HepG2 (cell line): Measurements from ENCODE around the gene ARHGEF16. TPM values are rescaled to one million over a fixed set of nuclear protein-coding genes. Genes with fewer than 3 reads are reported as not detected.

Experiments
- CSRNP1 ChIP-seq: sonication (generic); formaldehyde crosslinking; IDR thresholded peaks from 2 replicates; pipeline ENCODE4 v1.8.1; 2023; ENCODE audit warnings: mild to moderate bottlenecking, missing genetic modification reagents
- ELF1 ChIP-seq: sonication (generic); formaldehyde crosslinking; IDR thresholded peaks from 2 replicates; pipeline ENCODE4 v1.4.0; 2020; ENCODE audit warnings: missing genetic modification reagents
- HMGA1 ChIP-seq: sonication (generic); formaldehyde crosslinking; conservative IDR thresholded peaks from 2 replicates; pipeline ENCODE4 v1.4.0; 2020; ENCODE audit warnings: missing genetic modification reagents
- NFE2L1 ChIP-seq: sonication (generic); formaldehyde crosslinking; IDR thresholded peaks from 2 replicates; pipeline ENCODE4 v1.4.0; 2020; ENCODE audit warnings: missing genetic modification reagents, mild to moderate bottlenecking, borderline replicate concordance
- PBX3 ChIP-seq: sonication (generic); formaldehyde crosslinking; IDR thresholded peaks from 2 replicates; pipeline ENCODE4 v1.8.1; 2023; ENCODE audit warnings: missing genetic modification reagents, inconsistent platforms, borderline replicate concordance
- SIN3A ChIP-seq: IDR thresholded peaks from 2 replicates; pipeline ENCODE4 v1.6.1; 2011; ENCODE audit warnings: low read depth, mild to moderate bottlenecking, control low read depth, low read length, borderline replicate concordance
- SNRNP70 ChIP-seq: fragments of 200-400 bp; formaldehyde crosslinking; IDR thresholded peaks from 2 replicates; pipeline ENCODE4 v1.6.1; 2017; ENCODE audit warnings: mild to moderate bottlenecking, low read depth, low read length, moderate library complexity
- SP140L ChIP-seq: sonication (generic); formaldehyde crosslinking; IDR thresholded peaks from 2 replicates; pipeline ENCODE4 v1.4.0; 2020; ENCODE audit warnings: missing genetic modification reagents, borderline replicate concordance
- TRIM24 ChIP-seq: sonication (generic); formaldehyde crosslinking; IDR thresholded peaks from 2 replicates; pipeline ENCODE4 v1.8.0; 2022; ENCODE audit warnings: mild to moderate bottlenecking, missing genetic modification reagents
- XRCC5 ChIP-seq: fragments of 200-400 bp; formaldehyde crosslinking; optimal IDR thresholded peaks from 2 replicates; pipeline ENCODE3; 2017; ENCODE audit warnings: mild to moderate bottlenecking, low read length
- ZFYVE20 ChIP-seq: sonication (generic); formaldehyde crosslinking; IDR thresholded peaks from 2 replicates; pipeline ENCODE4 v1.8.0; 2023; ENCODE audit warnings: low read depth, mild to moderate bottlenecking, moderate library complexity, missing genetic modification reagents, borderline replicate concordance
- ZNF20 ChIP-seq: sonication (generic); formaldehyde crosslinking; IDR thresholded peaks from 2 replicates; pipeline ENCODE4 v1.4.0; 2020; ENCODE audit warnings: mild to moderate bottlenecking, moderate library complexity, missing genetic modification reagents
- ZNF3 ChIP-seq: IDR thresholded peaks from 2 replicates; pipeline ENCODE4 v1.7.0; 2017; ENCODE audit warnings: inconsistent platforms
- ZNF432 ChIP-seq: sonication (generic); formaldehyde crosslinking; IDR thresholded peaks from 2 replicates; pipeline ENCODE4 v1.5.0; 2020; ENCODE audit warnings: missing genetic modification reagents, mild to moderate bottlenecking, borderline replicate concordance
- ZNF552 ChIP-seq: sonication (generic); formaldehyde crosslinking; IDR thresholded peaks from 2 replicates; pipeline ENCODE4 v1.9.0; 2022; ENCODE audit warnings: missing genetic modification reagents, mild to moderate bottlenecking, borderline replicate concordance
- ZNF563 ChIP-seq: sonication (generic); formaldehyde crosslinking; IDR thresholded peaks from 2 replicates; pipeline ENCODE4 v1.8.0; 2022; ENCODE audit warnings: mild to moderate bottlenecking, moderate library complexity, missing genetic modification reagents
- ZNF564 ChIP-seq: sonication (generic); formaldehyde crosslinking; IDR thresholded peaks from 2 replicates; pipeline ENCODE4 v1.8.1; 2023; ENCODE audit warnings: mild to moderate bottlenecking, missing genetic modification reagents
- ZNF652 ChIP-seq: IDR thresholded peaks from 2 replicates; pipeline ENCODE4 v1.6.1; 2016; ENCODE audit warnings: low read depth, borderline replicate concordance
- ZNF674 ChIP-seq: sonication (generic); formaldehyde crosslinking; IDR thresholded peaks from 2 replicates; pipeline ENCODE4 v1.5.0; 2020; ENCODE audit warnings: low read depth, mild to moderate bottlenecking, missing genetic modification reagents
- ZNF749 ChIP-seq: sonication (generic); formaldehyde crosslinking; IDR thresholded peaks from 2 replicates; pipeline ENCODE4 v1.8.0; 2022; ENCODE audit warnings: mild to moderate bottlenecking, missing genetic modification reagents, moderate library complexity, borderline replicate concordance
- ZNF770 ChIP-seq: sonication (generic); formaldehyde crosslinking; IDR thresholded peaks from 2 replicates; pipeline ENCODE4 v1.5.0; 2020; ENCODE audit warnings: mild to moderate bottlenecking, missing genetic modification reagents
- polyA plus RNA-seq, 8 experiments: library from polyadenylated mRNA; depleted of rRNA in 3 of 8; stranded (reverse) in 7 of 8; unstranded in 1 of 8; fragments of >200 nt; fragmentation: Illumina TruSeq in 4 of 8; extraction: Trizol in 4 of 8; gene quantifications; 2 replicates each; pipeline versions ENCODE4 v1.2.1 to v1.2.3, GENCODE V29; 2011 to 2016; ENCODE audit warnings: low read depth in 4 of 8, missing spikeins in 1 of 8, mixed read lengths in 1 of 8; ENCODE audit not compliant: insufficient read depth in 1 of 8
- total RNA-seq, 5 experiments: library from RNA; depleted of rRNA; stranded (reverse); fragments of >200 nt; fragmentation: Illumina TruSeq; extraction: Trizol; gene quantifications; 2 replicates each; pipeline ENCODE4 v1.2.3, GENCODE V29; 2016; ENCODE audit warnings: low read depth in 1 of 5
- TF ChIP-seq, protein P1 (sequence below): sonication (generic); formaldehyde crosslinking; IDR thresholded peaks from 2 replicates; pipeline ENCODE4 v1.8.1; 2023; ENCODE audit warnings: mild to moderate bottlenecking, missing genetic modification reagents
- TF ChIP-seq, protein P2 (sequence below): sonication (generic); formaldehyde crosslinking; IDR thresholded peaks from 2 replicates; pipeline ENCODE4 v1.4.0; 2020; ENCODE audit warnings: mild to moderate bottlenecking, missing genetic modification reagents

Gene ARHGEF16
- total and polyA plus RNA-seq, 2 of the 13 experiments (the other 11 are each of a cell fraction or from before 2014, with no cell fraction given): 20.3 to 39.9 TPM

DNA sequence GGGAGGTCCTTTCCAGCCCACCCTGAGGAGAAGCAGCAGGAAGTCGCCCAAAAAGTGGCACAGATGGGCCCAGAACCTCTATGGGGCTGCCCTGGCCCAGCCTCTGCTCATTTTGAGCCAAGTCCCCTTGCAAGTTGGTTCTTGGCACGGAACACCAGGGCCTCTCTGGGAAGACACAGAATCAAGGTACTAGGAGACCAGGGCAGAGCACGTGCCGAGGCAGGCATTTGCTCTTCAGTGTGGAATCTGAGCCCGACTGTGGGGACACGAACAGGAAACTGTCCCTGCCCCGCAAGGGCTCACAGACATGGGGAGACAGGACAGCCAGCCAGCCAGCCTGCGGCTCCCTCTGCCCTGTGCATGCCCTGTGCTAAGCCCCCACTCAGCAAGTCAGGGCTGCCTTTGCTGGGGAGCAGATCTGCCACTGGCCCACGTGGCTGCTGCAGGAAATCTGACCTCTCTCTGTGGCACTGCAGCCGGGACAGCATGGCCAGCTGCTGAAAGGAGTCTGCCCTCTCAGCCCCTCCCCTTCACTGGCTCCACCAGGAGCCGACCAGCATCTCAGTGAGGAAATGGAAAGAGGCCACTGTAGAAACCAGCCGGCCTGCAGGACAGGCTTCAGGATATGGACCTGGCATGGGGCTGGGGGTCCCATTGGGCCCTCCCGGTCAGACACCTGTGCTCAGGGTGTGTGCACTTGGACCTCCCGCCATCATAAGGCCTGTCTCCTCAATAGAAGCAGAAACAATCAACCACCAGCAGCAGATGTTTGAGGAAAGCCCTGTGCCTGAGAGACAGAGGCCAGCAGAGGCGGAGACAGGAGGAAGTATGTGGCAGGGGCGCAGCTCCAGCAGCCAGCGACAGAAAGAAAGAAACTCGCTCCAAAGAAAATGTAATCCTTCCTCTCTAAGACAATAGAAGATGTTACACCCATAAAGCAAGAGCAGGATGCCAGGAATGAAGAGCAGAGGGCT is 3.7 kb downstream of the ARHGEF16 start (continued):
- TF ChIP-seq ELF1 (CRISPR knock-in tag) (0 out of 2 replicates have a peak, but pooled peaks have one; percentile 25), ZNF552 (CRISPR knock-in tag) (no peak; the same call in 1 of the 2 replicates), HMGA1 (CRISPR knock-in tag) (no peak), ZNF564 (CRISPR knock-in tag) (no peak), TRIM24 (CRISPR knock-in tag) (no peak), ZNF563 (CRISPR knock-in tag) (no peak), ZNF20 (CRISPR knock-in tag) (no peak), SIN3A (no peak), ZNF432 (no peak), XRCC5 (no peak), ZNF652 (CRISPR knock-in tag) (no peak), ZFYVE20 (CRISPR knock-in tag) (no peak), NFE2L1 (CRISPR knock-in tag) (no peak), CSRNP1 (CRISPR knock-in tag) (no peak), ZNF674 (CRISPR knock-in tag) (no peak), PBX3 (CRISPR knock-in tag) (no peak), ZNF3 (CRISPR knock-in tag) (no peak), SP140L (no peak), ZNF770 (no peak), SNRNP70 (no peak), ZNF749 (CRISPR knock-in tag) (no peak)
- TF ChIP-seq, protein P1, sequence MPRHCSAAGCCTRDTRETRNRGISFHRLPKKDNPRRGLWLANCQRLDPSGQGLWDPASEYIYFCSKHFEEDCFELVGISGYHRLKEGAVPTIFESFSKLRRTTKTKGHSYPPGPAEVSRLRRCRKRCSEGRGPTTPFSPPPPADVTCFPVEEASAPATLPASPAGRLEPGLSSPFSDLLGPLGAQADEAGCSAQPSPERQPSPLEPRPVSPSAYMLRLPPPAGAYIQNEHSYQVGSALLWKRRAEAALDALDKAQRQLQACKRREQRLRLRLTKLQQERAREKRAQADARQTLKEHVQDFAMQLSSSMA: no peak
- TF ChIP-seq, protein P2, sequence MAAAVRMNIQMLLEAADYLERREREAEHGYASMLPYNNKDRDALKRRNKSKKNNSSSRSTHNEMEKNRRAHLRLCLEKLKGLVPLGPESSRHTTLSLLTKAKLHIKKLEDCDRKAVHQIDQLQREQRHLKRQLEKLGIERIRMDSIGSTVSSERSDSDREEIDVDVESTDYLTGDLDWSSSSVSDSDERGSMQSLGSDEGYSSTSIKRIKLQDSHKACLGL (CRISPR knock-in tag): peak; percentile 73; the same call in 1 of the 2 replicates
